Nephron (organoid): ENCODE measurements around the gene GALNT2.

ENCODE experiments used
- H3K27ac Mint-ChIP-seq, 3 experiments: 2 replicates each; pipeline ENCODE4 v1.8.0; 2020; ENCODE audit warnings: mixed read lengths in 3 of 3, mild to moderate bottlenecking in 2 of 3, moderate library complexity in 1 of 3
- H3K27me3 Mint-ChIP-seq: 2 replicates; pipeline ENCODE4 v1.8.0; 2021; ENCODE audit warnings: low read depth, mild to moderate bottlenecking, moderate library complexity, mixed read lengths
- H3K36me3 Mint-ChIP-seq: 2 replicates; pipeline ENCODE4 v1.8.0; 2020; ENCODE audit warnings: low read depth, mixed read lengths
- H3K4me1 Mint-ChIP-seq: 2 replicates; pipeline ENCODE4 v1.8.0; 2020; ENCODE audit warnings: mixed read lengths
- H3K4me3 Mint-ChIP-seq, 3 experiments: 2 replicates each; pipeline ENCODE4 v1.8.0; 2020; ENCODE audit warnings: mild to moderate bottlenecking in 3 of 3, mixed read lengths in 3 of 3, moderate library complexity in 2 of 3
- H3K9me3 Mint-ChIP-seq: 2 replicates; pipeline ENCODE4 v1.8.0; 2020; ENCODE audit warnings: mixed read lengths
- TF ChIP-seq, protein P1 (sequence below), 3 experiments: fragments of 200-600 bp; sonication (generic); IDR thresholded peaks; one replicate each; pipeline ENCODE4 v1.5.0; 2021; ENCODE audit warnings: antibody characterized with exemption in 3 of 3; ENCODE audit not compliant: unreplicated experiment in 3 of 3

The GALNT2 gene

GRCh38 chr1:230110971-230111370 lies 43.9 kb downstream of the GALNT2 start:
- H3K4me1 Mint-ChIP-seq = peaks cover 64% of the 10 kb centered on the region
- TF ChIP-seq, protein P1, sequence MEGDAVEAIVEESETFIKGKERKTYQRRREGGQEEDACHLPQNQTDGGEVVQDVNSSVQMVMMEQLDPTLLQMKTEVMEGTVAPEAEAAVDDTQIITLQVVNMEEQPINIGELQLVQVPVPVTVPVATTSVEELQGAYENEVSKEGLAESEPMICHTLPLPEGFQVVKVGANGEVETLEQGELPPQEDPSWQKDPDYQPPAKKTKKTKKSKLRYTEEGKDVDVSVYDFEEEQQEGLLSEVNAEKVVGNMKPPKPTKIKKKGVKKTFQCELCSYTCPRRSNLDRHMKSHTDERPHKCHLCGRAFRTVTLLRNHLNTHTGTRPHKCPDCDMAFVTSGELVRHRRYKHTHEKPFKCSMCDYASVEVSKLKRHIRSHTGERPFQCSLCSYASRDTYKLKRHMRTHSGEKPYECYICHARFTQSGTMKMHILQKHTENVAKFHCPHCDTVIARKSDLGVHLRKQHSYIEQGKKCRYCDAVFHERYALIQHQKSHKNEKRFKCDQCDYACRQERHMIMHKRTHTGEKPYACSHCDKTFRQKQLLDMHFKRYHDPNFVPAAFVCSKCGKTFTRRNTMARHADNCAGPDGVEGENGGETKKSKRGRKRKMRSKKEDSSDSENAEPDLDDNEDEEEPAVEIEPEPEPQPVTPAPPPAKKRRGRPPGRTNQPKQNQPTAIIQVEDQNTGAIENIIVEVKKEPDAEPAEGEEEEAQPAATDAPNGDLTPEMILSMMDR (IDR thresholded peaks at IDR 0.05; ENCODE audit: unreplicated experiment in 3 of 3) = no peak
- peaks cover 17% of the 10 kb centered on the region for H3K27me3 Mint-ChIP-seq
- no peaks in the 10 kb centered on the region for H3K9me3 Mint-ChIP-seq
- peaks cover 14% of the 10 kb centered on the region for H3K36me3 Mint-ChIP-seq
- H3K27ac Mint-ChIP-seq = no peak overlapping the region
- H3K4me3 Mint-ChIP-seq = no peak overlapping the region

- H3K4me1 Mint-ChIP-seq = peaks cover 56% of the 10 kb centered on the region
- peak overlapping the region in 2 of 3 experiments; percentile 47 to 55 for H3K27ac Mint-ChIP-seq
- no peak overlapping the region for H3K4me3 Mint-ChIP-seq
- no peaks in the 10 kb centered on the region for H3K9me3 Mint-ChIP-seq
- H3K36me3 Mint-ChIP-seq = peaks cover 21% of the 10 kb centered on the region
- peaks cover 10% of the 10 kb centered on the region for H3K27me3 Mint-ChIP-seq
- TF ChIP-seq, protein P1 (IDR thresholded peaks at IDR 0.05; ENCODE audit: unreplicated experiment in 3 of 3) = no peak
Measured at GRCh38 chr1:230112131-230112701, 45.2 kb downstream of the GALNT2 start.

DNA sequence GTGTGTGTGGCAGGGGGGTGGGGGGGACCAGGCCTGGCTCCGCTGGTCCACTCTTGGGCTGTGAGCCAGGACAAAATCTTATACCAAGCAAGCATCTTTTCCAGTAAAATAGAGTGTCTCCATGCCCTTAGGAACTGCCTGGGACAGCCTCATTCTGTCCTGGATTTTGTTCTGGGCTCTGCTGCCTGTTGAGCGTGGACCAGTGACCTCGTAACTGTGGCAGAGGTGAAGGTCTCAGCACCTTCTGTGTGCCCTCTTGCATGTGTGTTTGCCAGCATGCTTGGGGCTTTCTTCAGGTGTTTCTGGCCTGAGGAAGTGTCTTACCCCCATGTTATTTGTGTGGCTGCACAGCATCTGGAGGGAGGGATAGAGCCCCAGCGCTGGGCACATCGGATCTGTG lies 45.7 kb downstream of the GALNT2 start:
- TF ChIP-seq, protein P1 (IDR thresholded peaks at IDR 0.05; ENCODE audit: unreplicated experiment in 3 of 3) = no peak
- peaks cover 10% of the 10 kb centered on the region for H3K27me3 Mint-ChIP-seq
- H3K36me3 Mint-ChIP-seq = peaks cover 24% of the 10 kb centered on the region
- H3K4me1 Mint-ChIP-seq = peaks cover 59% of the 10 kb centered on the region
- peak overlapping the region in 1 of 3 experiments; percentile 11 for H3K4me3 Mint-ChIP-seq
- peak overlapping the region in 1 of 3 experiments; percentile 28 for H3K27ac Mint-ChIP-seq
- no peaks in the 10 kb centered on the region for H3K9me3 Mint-ChIP-seq

GRCh38 chr1:230113235-230113592 lies 46.2 kb downstream of the GALNT2 start:
- peaks cover 63% of the 10 kb centered on the region for H3K4me1 Mint-ChIP-seq
- peak overlapping the region in 1 of 3 experiments; percentile 66 for H3K27ac Mint-ChIP-seq
- H3K4me3 Mint-ChIP-seq = peak overlapping the region in 1 of 3 experiments; percentile 11
- H3K9me3 Mint-ChIP-seq = no peaks in the 10 kb centered on the region
- peaks cover 27% of the 10 kb centered on the region for H3K36me3 Mint-ChIP-seq
- peaks cover 10% of the 10 kb centered on the region for H3K27me3 Mint-ChIP-seq
- TF ChIP-seq, protein P1 (IDR thresholded peaks at IDR 0.05; ENCODE audit: unreplicated experiment in 3 of 3) = no peak

- Mint-ChIP-seq H3K27me3 (peaks cover 7% of the 10 kb centered on the region), H3K9me3 (no peaks in the 10 kb centered on the region), H3K27ac (peak overlapping the region in 2 of 3 experiments; percentile 60 to 66), H3K4me3 (peak overlapping the region in 2 of 3 experiments; percentile 11 to 50), H3K36me3 (peaks cover 27% of the 10 kb centered on the region), H3K4me1 (peaks cover 63% of the 10 kb centered on the region)
- TF ChIP-seq, protein P1 (IDR thresholded peaks at IDR 0.05; ENCODE audit: unreplicated experiment in 3 of 3) = no peak
Measured at GRCh38 chr1:230113593-230114236, 46.7 kb downstream of the GALNT2 start.
